WTC11 (cell line): ENCODE results near the gene ELP4.

ENCODE experiments used
- ATF2 ChIP-seq: sonication (generic); formaldehyde crosslinking; IDR thresholded peaks from 2 replicates; pipeline ENCODE4 v1.8.1; 2022; ENCODE audit warnings: low read depth, missing genetic modification reagents, borderline replicate concordance
- CREB1 ChIP-seq: sonication (generic); formaldehyde crosslinking; IDR thresholded peaks from 2 replicates; pipeline ENCODE4 v1.8.0; 2023; ENCODE audit warnings: mild to moderate bottlenecking, missing genetic modification reagents
- CTCF ChIP-seq: fragments of 200-600 bp; IDR thresholded peaks from 2 replicates; pipeline ENCODE4 v1.8.0; 2022; ENCODE audit warnings: antibody characterized with exemption
- E2F1 ChIP-seq: sonication (generic); formaldehyde crosslinking; IDR thresholded peaks from 2 replicates; pipeline ENCODE4 v1.8.0; 2022; ENCODE audit warnings: mild to moderate bottlenecking, missing genetic modification reagents
- ESRRA ChIP-seq: sonication (generic); formaldehyde crosslinking; IDR thresholded peaks from 2 replicates; pipeline ENCODE4 v1.8.1; 2022; ENCODE audit warnings: mild to moderate bottlenecking, missing genetic modification reagents, borderline replicate concordance
- JUN ChIP-seq: sonication (generic); formaldehyde crosslinking; IDR thresholded peaks from 2 replicates; pipeline ENCODE4 v1.8.0; 2023; ENCODE audit warnings: mild to moderate bottlenecking, missing genetic modification reagents
- MAX ChIP-seq: sonication (generic); formaldehyde crosslinking; IDR thresholded peaks from 2 replicates; pipeline ENCODE4 v1.8.0; 2022; ENCODE audit warnings: mild to moderate bottlenecking, missing genetic modification reagents
- MLX ChIP-seq: sonication (generic); formaldehyde crosslinking; IDR thresholded peaks from 2 replicates; pipeline ENCODE4 v1.8.1; 2023; ENCODE audit warnings: mild to moderate bottlenecking, missing genetic modification reagents, moderate library complexity
- NR2C2 ChIP-seq: sonication (generic); formaldehyde crosslinking; IDR thresholded peaks from 2 replicates; pipeline ENCODE4 v1.8.0; 2022; ENCODE audit warnings: mild to moderate bottlenecking, missing genetic modification reagents
- NR3C1 ChIP-seq: sonication (generic); formaldehyde crosslinking; conservative IDR thresholded peaks from 2 replicates; pipeline ENCODE4 v1.8.1; 2023; ENCODE audit warnings: low read depth, mild to moderate bottlenecking, missing genetic modification reagents
- STAT6 ChIP-seq: sonication (generic); formaldehyde crosslinking; conservative IDR thresholded peaks from 2 replicates; pipeline ENCODE4 v1.8.1; 2023; ENCODE audit warnings: mild to moderate bottlenecking, low read depth, missing genetic modification reagents, moderate library complexity
- TEAD4 ChIP-seq: sonication (generic); formaldehyde crosslinking; IDR thresholded peaks from 2 replicates; pipeline ENCODE4 v1.8.0; 2022; ENCODE audit warnings: mild to moderate bottlenecking, missing genetic modification reagents
- USF2 ChIP-seq: sonication (generic); formaldehyde crosslinking; IDR thresholded peaks from 2 replicates; pipeline ENCODE4 v1.8.1; 2023; ENCODE audit warnings: mild to moderate bottlenecking, missing genetic modification reagents, moderate library complexity

- no peak for TF ChIP-seq MLX (CRISPR knock-in tag)
- no peak for TF ChIP-seq CTCF
- TF ChIP-seq TEAD4 = no peak
- no peak for TF ChIP-seq MAX (CRISPR knock-in tag)
- TF ChIP-seq NR3C1 (CRISPR knock-in tag) = no peak
- TF ChIP-seq JUN (CRISPR knock-in tag) = no peak
- TF ChIP-seq USF2 = no peak
- TF ChIP-seq ATF2 (CRISPR knock-in tag) = no peak
- TF ChIP-seq STAT6 = no peak
- no peak for TF ChIP-seq ESRRA
- TF ChIP-seq CREB1 (CRISPR knock-in tag) = no peak
- TF ChIP-seq E2F1 (CRISPR knock-in tag) = no peak
- TF ChIP-seq NR2C2 (CRISPR knock-in tag) = no peak
These were observed 101.0 kb downstream of the ELP4 start for GRCh38 chr11:31610544-31610943.
